H1 (cell line): ENCODE measurements around the gene EN1. TPM values are rescaled to one million over a fixed set of nuclear protein-coding genes. Genes with fewer than 3 reads are reported as not detected.

Experiments used
- CTCF ChIA-PET: fragments of 300-600 bp; sonication (Branson Sonifier 250); formaldehyde crosslinking; loops from one replicate; lab custom pipeline; 2021; ENCODE audit not compliant: partially characterized antibody; lab: Charles Lee
- POLR2A ChIA-PET: fragments of 300-600 bp; sonication (Branson Sonifier 250); formaldehyde crosslinking; loops from one replicate; lab custom pipeline; 2021; ENCODE audit warnings: inconsistent platforms; ENCODE audit not compliant: partially characterized antibody; lab: Charles Lee
- DNase-seq, 2 experiments: peaks; one replicate each; pipeline versions ENCODE4 v3.0.0 to v3.0.0-alpha.2; 2010 to 2022; ENCODE audit warnings: low spot score in 2 of 2, low read depth in 1 of 2, mixed read lengths in 1 of 2
- FAIRE-seq: peaks from 2 replicates; lab custom pipeline; 2011; peaks lifted over from hg19 to GRCh38; lab: Jason Lieb, UNC
- H2AFZ ChIP-seq: 2 replicates; pipeline ENCODE4 v1.8.1; 2012; ENCODE audit warnings: low read length, inconsistent platforms
- H2AK5ac ChIP-seq: 2 replicates; pipeline ENCODE4 v1.6.1; 2013; ENCODE audit warnings: low read depth, low read length
- H2BK120ac ChIP-seq: replicated peaks from 2 replicates; pipeline ENCODE3; 2013; ENCODE audit warnings: low read depth, low read length, inconsistent platforms
- H2BK12ac ChIP-seq: 2 replicates; pipeline ENCODE4 v1.6.1; 2013; ENCODE audit warnings: low read depth, low read length
- H2BK15ac ChIP-seq: 2 replicates; pipeline ENCODE4 v1.6.1; 2013; ENCODE audit warnings: low read length
- H2BK20ac ChIP-seq: 2 replicates; pipeline ENCODE4 v1.6.1; 2013; ENCODE audit warnings: low read length
- H2BK5ac ChIP-seq: 2 replicates; pipeline ENCODE4 v1.6.1; 2013; ENCODE audit warnings: low read depth, low read length
- H3K14ac ChIP-seq: 2 replicates; pipeline ENCODE4 v1.6.1; 2013; ENCODE audit warnings: inconsistent platforms; ENCODE audit not compliant: insufficient read length
- H3K18ac ChIP-seq: 2 replicates; pipeline ENCODE4 v1.6.1; 2013; ENCODE audit warnings: low read length; ENCODE audit errors: extremely low read depth
- H3K23ac ChIP-seq: 2 replicates; pipeline ENCODE4 v1.6.1; 2013; ENCODE audit warnings: inconsistent platforms; ENCODE audit not compliant: insufficient read length
- H3K23me2 ChIP-seq: 2 replicates; pipeline ENCODE4 v1.6.1; 2013; ENCODE audit warnings: low read depth, low read length
- H3K27ac ChIP-seq: 2 replicates; pipeline ENCODE4 v1.6.1; 2011; ENCODE audit warnings: low read depth, low read length, inconsistent platforms
- H3K27me3 ChIP-seq, 4 experiments: replicated peaks in 1 of 4; 1 replicate in 1 of 4; 2 replicates in 3 of 4; pipeline versions ENCODE4 v1.6.1 to v1.8.1; 2011 to 2013; ENCODE audit warnings: low read length in 3 of 4, mild to moderate bottlenecking in 3 of 4, inconsistent platforms in 2 of 4, mixed read lengths in 2 of 4, moderate library complexity in 1 of 4; ENCODE audit not compliant: control insufficient read depth in 3 of 4, insufficient read depth in 3 of 4; ENCODE audit errors: extremely low read depth in 1 of 4
- H3K36me3 ChIP-seq, 4 experiments: 2 replicates each; pipeline versions ENCODE4 v1.6.1 to v1.8.1; 2011 to 2013; ENCODE audit warnings: mild to moderate bottlenecking in 4 of 4, low read length in 3 of 4, moderate library complexity in 2 of 4, control low read depth in 1 of 4, inconsistent platforms in 1 of 4; ENCODE audit not compliant: insufficient read depth in 4 of 4, control insufficient read depth in 2 of 4
- H3K4ac ChIP-seq: replicated peaks from 2 replicates; pipeline ENCODE3; 2013; ENCODE audit warnings: low read length, low read depth, mixed read lengths, inconsistent platforms; ENCODE audit not compliant: insufficient read length
- H3K4me1 ChIP-seq, 4 experiments: replicated peaks in 1 of 4; 1 replicate in 1 of 4; 2 replicates in 3 of 4; pipeline versions ENCODE4 v1.6.1 to v1.8.1; 2011 to 2013; ENCODE audit warnings: low read length in 3 of 4, inconsistent platforms in 2 of 4, mixed read lengths in 1 of 4; ENCODE audit not compliant: insufficient read depth in 4 of 4, control insufficient read depth in 3 of 4
- H3K4me2 ChIP-seq, 2 experiments: 2 replicates each; pipeline versions ENCODE4 v1.6.1 to v1.8.1; 2011 to 2013; ENCODE audit warnings: low read depth in 2 of 2, low read length in 2 of 2, control low read depth in 1 of 2, inconsistent platforms in 1 of 2, mild to moderate bottlenecking in 1 of 2; ENCODE audit not compliant: insufficient read depth in 1 of 2
- H3K4me3 ChIP-seq, 4 experiments: fragments of 200-600, 300-600 bp in 1 of 4; sonication (generic), shearing (Covaris generic), sonication (Bioruptor Twin) in 1 of 4; 2 replicates each; pipeline versions ENCODE4 v1.5.1 to v1.8.1; 2011 to 2016; ENCODE audit warnings: low read length in 4 of 4, low read depth in 3 of 4, control low read depth in 2 of 4, inconsistent platforms in 2 of 4, mild to moderate bottlenecking in 2 of 4, mixed read lengths in 1 of 4, moderate library complexity in 1 of 4; ENCODE audit not compliant: insufficient read depth in 2 of 4; ENCODE audit errors: extremely low read depth in 1 of 4
- H3K56ac ChIP-seq: replicated peaks from 2 replicates; pipeline ENCODE3; 2013; ENCODE audit warnings: low read depth, mild to moderate bottlenecking, mixed read lengths, low read length, inconsistent platforms; ENCODE audit not compliant: insufficient read length
- H3K79me1 ChIP-seq: 2 replicates; pipeline ENCODE4 v1.6.1; 2013; ENCODE audit warnings: low read depth, low read length, control low read depth
- H3K79me2 ChIP-seq, 2 experiments: 2 replicates each; pipeline versions ENCODE4 v1.6.1 to v1.8.1; 2012 to 2013; ENCODE audit warnings: low read length in 2 of 2, mild to moderate bottlenecking in 2 of 2, inconsistent platforms in 1 of 2; ENCODE audit not compliant: insufficient read depth in 2 of 2, control insufficient read depth in 1 of 2
- H3K9ac ChIP-seq, 4 experiments: replicated peaks in 1 of 4; 1 replicate in 1 of 4; 2 replicates in 3 of 4; pipeline versions ENCODE4 v1.6.1 to v1.8.1; 2011 to 2013; ENCODE audit warnings: low read depth in 3 of 4, low read length in 3 of 4, control low read depth in 2 of 4, mild to moderate bottlenecking in 2 of 4, moderate library complexity in 2 of 4, inconsistent platforms in 1 of 4; ENCODE audit errors: extremely low read depth in 1 of 4
- H3K9me3 ChIP-seq, 2 experiments: 2 replicates each; pipeline versions ENCODE4 v1.6.1 to v1.8.1; 2012 to 2013; ENCODE audit warnings: mild to moderate bottlenecking in 2 of 2, moderate library complexity in 2 of 2, control low read depth in 1 of 2, inconsistent platforms in 1 of 2, low read depth in 1 of 2, low read length in 1 of 2, mixed read lengths in 1 of 2; ENCODE audit not compliant: insufficient read depth in 2 of 2
- H4K20me1 ChIP-seq, 2 experiments: replicated peaks in 1 of 2; 2 replicates each; pipeline versions ENCODE3 to v1.8.1; 2011 to 2013; ENCODE audit warnings: inconsistent platforms in 2 of 2, low read length in 2 of 2, mild to moderate bottlenecking in 1 of 2; ENCODE audit not compliant: insufficient read depth in 2 of 2, control insufficient read depth in 1 of 2
- H4K5ac ChIP-seq: 2 replicates; pipeline ENCODE4 v1.6.1; 2013; ENCODE audit warnings: low read length, low read depth, mixed read lengths, inconsistent platforms; ENCODE audit not compliant: insufficient read length
- H4K8ac ChIP-seq: 2 replicates; pipeline ENCODE4 v1.8.0; 2013; ENCODE audit warnings: mild to moderate bottlenecking, moderate library complexity, low read length, inconsistent platforms; ENCODE audit not compliant: insufficient read depth; ENCODE audit errors: extremely low read depth
- H4K91ac ChIP-seq: replicated peaks from 2 replicates; pipeline ENCODE3; 2013; ENCODE audit warnings: low read length, mixed read lengths, inconsistent platforms; ENCODE audit not compliant: insufficient read length
- SRF ChIP-seq: IDR thresholded peaks from 2 replicates; pipeline ENCODE4 v1.6.1; 2011; ENCODE audit warnings: mild to moderate bottlenecking, low read depth, low read length, moderate library complexity
- WGBS, 2 experiments: shearing (Covaris generic) in 1 of 2; methylation state at CpG; one replicate each; pipeline versions ENCODE4 v1.1.6 to v1.1.7; 2013 to 2015; ENCODE audit warnings: low lambda C conversion rate in 2 of 2, mixed read lengths in 2 of 2, inconsistent platforms in 1 of 2, low coverage in 1 of 2, missing lambda C conversion rate in 1 of 2; ENCODE audit not compliant: insufficient replicate concordance in 2 of 2, insufficient coverage in 1 of 2, insufficient read length in 1 of 2; ENCODE audit errors: extremely low coverage in 1 of 2, missing lambda C conversion rate in 1 of 2; 5-methylcytosine and 5-hydroxymethylcytosine counted together
- polyA plus RNA-seq, 7 experiments: library from polyadenylated mRNA; depleted of rRNA in 3 of 7; stranded (reverse) in 5 of 7; unstranded in 2 of 7; fragments of >200 nt in 5 of 7; fragments of 200-250 nt in 2 of 7; gene quantifications; 1 replicate in 5 of 7; 2 replicates in 1 of 7; 4 replicates in 1 of 7; pipeline versions ENCODE4 v1.2.1 to v1.2.3, GENCODE V29; 2011 to 2013; ENCODE audit warnings: missing spikeins in 2 of 7, mixed read lengths in 2 of 7
- total RNA-seq: library from RNA; stranded (reverse); fragmentation: NEBNext Ultra II Directional; extraction: Animal tissue kit (Norgen Biotek cat#: 25700); gene quantifications from 2 replicates; pipeline ENCODE4 v1.2.1, GENCODE V29; 2021
- TF ChIP-seq, protein P1 (sequence below): IDR thresholded peaks from 2 replicates; pipeline ENCODE4 v1.6.1; 2012; ENCODE audit warnings: low read length, inconsistent platforms

Gene EN1
- total and polyA plus RNA-seq, 2 of the 8 experiments (the other 6 are each of a cell fraction or from before 2014, with no cell fraction given): not detected

DNA sequence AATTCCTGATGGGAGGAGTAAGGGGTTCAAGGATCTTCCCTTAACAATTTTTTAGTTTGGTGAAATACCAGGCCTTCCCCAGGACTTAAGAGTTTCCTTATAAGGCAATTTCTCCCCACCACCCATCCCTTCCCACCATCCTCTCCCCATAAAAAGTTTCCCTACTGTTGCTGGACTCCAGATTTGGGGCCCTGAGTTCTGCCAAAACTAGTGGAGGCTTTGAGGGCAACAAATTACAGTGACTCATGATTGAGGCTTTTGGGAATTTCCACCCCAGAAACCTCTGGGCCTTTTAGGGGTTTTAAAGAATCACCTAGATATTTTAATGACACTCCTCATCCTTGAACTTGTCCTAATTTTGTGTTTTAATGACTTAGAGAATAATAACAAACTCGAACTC, 14.3 kb upstream of the EN1 start:
- Histone ChIP-seq H4K8ac (no peak overlapping the region), H3K4me2 (no peak overlapping the region), H2BK12ac (no peak overlapping the region), H3K27me3 (peaks cover 43 to 61% (median 52%) of the 10 kb centered on the region in 4 experiments), H3K9me3 (no peaks in the 10 kb centered on the region), H3K27ac (no peak overlapping the region), H2BK20ac (no peak overlapping the region), H3K18ac (no peak overlapping the region), H3K4ac (no peak overlapping the region), H4K5ac (no peak overlapping the region), H3K79me1 (no peaks in the 10 kb centered on the region), H3K4me3 (no peak overlapping the region), H2BK15ac (no peak overlapping the region), H3K23me2 (peaks cover 2% of the 10 kb centered on the region; the same call in 1 of the 2 replicates), H3K56ac (no peak overlapping the region), H3K4me1 (peaks cover 0 to 24% (median 22%) of the 10 kb centered on the region in 4 experiments; a peak in 6 of 7 replicates), H3K79me2 (no peaks in the 10 kb centered on the region), H3K36me3 (peaks cover 0 to 6% (median 0%) of the 10 kb centered on the region in 4 experiments; a peak in 1 of 8 replicates), H2AFZ (no peak overlapping the region), H3K14ac (no peak overlapping the region), H3K9ac (no peak overlapping the region), H2BK5ac (no peak overlapping the region), H4K20me1 (peaks cover 3 to 5% of the 10 kb centered on the region in 2 experiments), H4K91ac (no peak overlapping the region), H3K23ac (no peak overlapping the region), H2AK5ac (no peak overlapping the region)
- ChIA-PET POLR2A (no interaction called here), CTCF (interaction anchor here (0.6 to 2.0 kb wide), 6 partner anchors 13 to 719 kb away, joined by 3 to 7 read pairs (median 3); no protein-coding TSS in a partner anchor)
- FAIRE-seq (no peak), DNase-seq (no peak)
- TF ChIP-seq SRF: peak; percentile 23; the same call in 1 of the 2 replicates
- TF ChIP-seq, protein P1, sequence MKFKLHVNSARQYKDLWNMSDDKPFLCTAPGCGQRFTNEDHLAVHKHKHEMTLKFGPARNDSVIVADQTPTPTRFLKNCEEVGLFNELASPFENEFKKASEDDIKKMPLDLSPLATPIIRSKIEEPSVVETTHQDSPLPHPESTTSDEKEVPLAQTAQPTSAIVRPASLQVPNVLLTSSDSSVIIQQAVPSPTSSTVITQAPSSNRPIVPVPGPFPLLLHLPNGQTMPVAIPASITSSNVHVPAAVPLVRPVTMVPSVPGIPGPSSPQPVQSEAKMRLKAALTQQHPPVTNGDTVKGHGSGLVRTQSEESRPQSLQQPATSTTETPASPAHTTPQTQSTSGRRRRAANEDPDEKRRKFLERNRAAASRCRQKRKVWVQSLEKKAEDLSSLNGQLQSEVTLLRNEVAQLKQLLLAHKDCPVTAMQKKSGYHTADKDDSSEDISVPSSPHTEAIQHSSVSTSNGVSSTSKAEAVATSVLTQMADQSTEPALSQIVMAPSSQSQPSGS: no peak
- TF ChIP-seq, all 59 proteins: peak for 1
- H2BK120ac ChIP-seq: no peak overlapping the region
- WGBS, 2 experiments: 90% methylated on average over 1 of the region's 1 CpG; no CpG with 5 or more reads in 1 of the 2 experiments
